GM12874 (cell line): ENCODE measurements around the gene NAA15.

Experiments
- CTCF ChIP-seq: IDR thresholded peaks from 2 replicates; pipeline ENCODE4 v1.5.1; 2011; ENCODE audit warnings: low read depth, mild to moderate bottlenecking, control low read depth, low read length, moderate library complexity; ENCODE audit not compliant: insufficient read depth

The NAA15 gene

GRCh38 chr4:139301113-139301820 is at the start of gene NAA15:
Gene NAA15 (plus strand): TSS chr4:139301505. CDS start chr4:139301778, 273 bp downstream.
- TF ChIP-seq CTCF = no peak

DNA sequence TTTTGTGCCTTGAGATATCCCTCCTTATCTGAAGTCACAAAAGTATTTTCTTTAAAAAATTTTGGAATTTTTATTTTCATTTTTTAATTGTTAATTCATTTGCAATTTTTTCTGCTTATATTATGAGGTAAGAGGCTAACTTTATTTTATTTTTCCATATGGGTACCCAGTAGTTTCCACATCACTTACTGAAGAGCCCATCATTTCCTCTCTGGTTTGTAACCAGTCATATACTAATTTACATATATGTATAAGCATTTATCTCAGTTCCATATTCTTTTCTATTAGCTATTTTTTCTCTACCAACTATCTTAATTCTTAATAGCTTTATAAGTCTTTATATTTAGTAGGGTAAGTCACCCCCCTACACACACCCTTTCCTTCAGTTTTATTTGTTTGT is 48.3 kb upstream of the NAA15 start:
- no peak for TF ChIP-seq CTCF

DNA sequence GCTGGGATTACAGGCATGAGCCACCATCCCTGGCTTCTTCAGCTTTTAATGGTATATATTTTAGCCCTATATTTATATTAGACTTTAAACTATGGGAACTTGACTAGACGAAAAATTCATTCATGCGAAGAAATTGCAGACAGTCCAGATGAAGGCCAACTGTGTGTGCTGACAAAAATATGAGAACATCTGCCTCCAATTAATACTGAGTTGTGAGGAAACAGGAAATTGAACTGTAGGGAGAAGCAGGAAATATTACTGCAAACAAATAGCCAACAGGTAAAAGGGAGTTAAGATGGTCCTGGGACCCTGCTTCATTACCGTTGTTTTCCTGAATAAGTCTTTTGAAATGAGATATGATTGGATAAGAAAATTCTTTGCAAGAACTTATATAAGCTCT is 47.6 kb upstream of the NAA15 start:
- no peak for TF ChIP-seq CTCF

GRCh38 chr4:139256349-139256748 is 45.0 kb upstream of the NAA15 start:
- no peak for TF ChIP-seq CTCF

- no peak for TF ChIP-seq CTCF
Observed at GRCh38 chr4:139265654-139266053, 35.7 kb upstream of the NAA15 start.

DNA sequence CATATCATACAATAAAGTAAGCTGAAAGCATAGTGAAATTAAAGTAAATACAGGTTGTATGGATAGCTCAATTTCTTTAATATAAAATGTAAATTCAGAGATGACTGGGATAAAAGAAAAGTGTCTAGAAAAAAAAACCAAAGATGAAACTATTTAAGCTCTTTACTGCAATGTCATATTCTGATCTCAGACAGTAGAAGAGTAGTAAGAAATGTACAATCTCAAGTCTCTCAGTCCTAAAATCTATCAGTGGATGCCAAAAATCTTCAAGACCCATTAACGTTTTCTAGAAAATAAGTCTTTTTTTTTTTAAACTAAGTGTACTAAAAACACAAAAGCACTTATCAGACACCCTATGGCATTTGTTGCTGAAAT is 35.1 kb upstream of the NAA15 start:
- no peak for TF ChIP-seq CTCF

DNA sequence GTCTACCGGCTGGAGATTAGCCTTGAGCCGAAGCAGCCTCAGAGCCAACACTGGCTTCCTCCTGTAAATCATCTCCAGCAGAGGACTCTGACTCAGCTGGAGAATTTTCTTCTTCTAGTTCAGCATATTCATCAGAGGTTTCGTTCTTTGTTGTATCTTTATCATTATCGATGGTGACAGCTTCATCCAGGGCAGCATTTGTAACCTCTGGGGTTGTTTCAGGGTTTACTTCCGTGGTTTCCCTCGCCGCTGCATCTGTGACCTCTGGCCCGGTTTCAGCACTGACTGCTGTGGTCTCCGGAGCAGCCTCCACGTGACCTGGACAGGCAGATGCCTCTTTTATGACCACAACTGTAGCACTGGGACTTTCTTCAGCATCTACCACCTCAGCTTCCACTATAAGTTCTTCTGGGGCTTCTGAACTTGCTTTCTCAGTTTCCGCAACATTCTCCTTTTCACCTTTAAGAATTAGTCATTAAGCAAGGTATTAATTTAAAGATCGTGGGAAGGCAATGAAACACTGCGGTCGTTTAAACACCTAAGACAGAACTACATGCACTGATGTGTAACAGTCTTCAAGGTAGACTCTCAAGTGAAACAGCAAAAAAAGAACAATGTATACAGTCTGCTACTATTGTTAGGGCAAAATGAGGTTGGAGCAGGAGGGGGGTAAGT is 34.6 kb upstream of the NAA15 start:
- no peak for TF ChIP-seq CTCF
